OCI-LY1 (cell line): ENCODE data around the gene PGAM4.

Experiments used
- EZH2 ChIP-seq: fragments of 200-600 bp; sonication (generic), shearing (Covaris generic); IDR thresholded peaks from 2 replicates; pipeline ENCODE4 v1.8.0; 2017; ENCODE audit warnings: borderline replicate concordance, mixed run types, mild to moderate bottlenecking, antibody characterized with exemption, low read length, moderate library complexity, mixed read lengths
- TF ChIP-seq, protein P1 (sequence below): fragments of 200-600 bp; sonication (generic), shearing (Covaris generic); IDR thresholded peaks from 2 replicates; pipeline ENCODE4 v1.5.1; 2017; ENCODE audit warnings: mild to moderate bottlenecking, antibody characterized with exemption, low read length, moderate library complexity, mixed read lengths

DNA sequence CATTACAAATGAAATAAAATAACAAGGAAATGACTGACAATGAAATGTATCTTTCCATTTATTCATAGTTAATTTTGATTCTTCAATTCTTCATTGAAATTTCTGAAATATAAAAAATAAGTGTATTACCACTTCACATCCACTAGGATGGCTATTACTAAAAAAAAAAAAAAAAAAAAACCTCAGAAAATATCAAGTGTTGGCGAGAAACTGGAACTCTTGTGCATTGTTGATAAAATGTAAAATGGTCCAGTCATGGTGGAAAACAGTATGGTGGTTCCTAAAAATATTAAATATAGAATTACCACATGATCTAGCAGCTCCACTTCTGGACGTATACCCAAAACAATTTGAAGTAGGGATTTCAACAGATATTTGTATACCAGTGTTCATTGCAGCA lies 22.9 kb downstream of the PGAM4 start:
- TF ChIP-seq, protein P1, sequence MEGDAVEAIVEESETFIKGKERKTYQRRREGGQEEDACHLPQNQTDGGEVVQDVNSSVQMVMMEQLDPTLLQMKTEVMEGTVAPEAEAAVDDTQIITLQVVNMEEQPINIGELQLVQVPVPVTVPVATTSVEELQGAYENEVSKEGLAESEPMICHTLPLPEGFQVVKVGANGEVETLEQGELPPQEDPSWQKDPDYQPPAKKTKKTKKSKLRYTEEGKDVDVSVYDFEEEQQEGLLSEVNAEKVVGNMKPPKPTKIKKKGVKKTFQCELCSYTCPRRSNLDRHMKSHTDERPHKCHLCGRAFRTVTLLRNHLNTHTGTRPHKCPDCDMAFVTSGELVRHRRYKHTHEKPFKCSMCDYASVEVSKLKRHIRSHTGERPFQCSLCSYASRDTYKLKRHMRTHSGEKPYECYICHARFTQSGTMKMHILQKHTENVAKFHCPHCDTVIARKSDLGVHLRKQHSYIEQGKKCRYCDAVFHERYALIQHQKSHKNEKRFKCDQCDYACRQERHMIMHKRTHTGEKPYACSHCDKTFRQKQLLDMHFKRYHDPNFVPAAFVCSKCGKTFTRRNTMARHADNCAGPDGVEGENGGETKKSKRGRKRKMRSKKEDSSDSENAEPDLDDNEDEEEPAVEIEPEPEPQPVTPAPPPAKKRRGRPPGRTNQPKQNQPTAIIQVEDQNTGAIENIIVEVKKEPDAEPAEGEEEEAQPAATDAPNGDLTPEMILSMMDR, result no peak
- TF ChIP-seq EZH2, result no peak
